Left ventricle myocardium inferior (tissue), 1 donor: ENCODE results near the gene SLC2A10. TPM values are rescaled to one million over a fixed set of nuclear protein-coding genes. Genes with fewer than 3 reads are reported as not detected.

Experiments
- DNase-seq: peaks from one replicate; pipeline ENCODE4 v3.0.0-alpha.2; 2020
- H3K27ac ChIP-seq: fragments of 200-600 bp; replicated peaks from 2 replicates; pipeline ENCODE4 v1.8.0; 2021
- H3K27me3 ChIP-seq: fragments of 200-600 bp; 2 replicates; pipeline ENCODE4 v1.8.0; 2021; ENCODE audit warnings: low read depth
- H3K36me3 ChIP-seq: fragments of 200-600 bp; 2 replicates; pipeline ENCODE4 v1.8.0; 2021
- H3K4me1 ChIP-seq: fragments of 200-600 bp; 2 replicates; pipeline ENCODE4 v1.8.0; 2021
- H3K4me3 ChIP-seq: fragments of 200-600 bp; 2 replicates; pipeline ENCODE4 v1.8.0; 2021; ENCODE audit warnings: mild to moderate bottlenecking, moderate library complexity
- H3K9me3 ChIP-seq: fragments of 200-600 bp; replicated peaks from 2 replicates; pipeline ENCODE4 v1.8.0; 2021
- CTCF ChIP-seq: fragments of 200-600 bp; IDR thresholded peaks from 2 replicates; pipeline ENCODE4 v1.8.0; 2021; ENCODE audit warnings: antibody characterized with exemption, mild to moderate bottlenecking, borderline replicate concordance
- intact Hi-C: fragments of 100-400 bp; cut with micrococcal nuclease; formaldehyde crosslinking; loops from one replicate; pipeline ENCODE4 v1.11.0; 2022
- total RNA-seq: library from RNA; stranded (reverse); fragmentation: NEBNext Ultra II Directional; extraction: Animal tissue kit (Norgen Biotek cat#: 25700); gene quantifications from one replicate; pipeline ENCODE4 v1.2.1, GENCODE V29; 2021
- donor health status: DM: no; HTN: yes; CAD: no; lungs with severe emphysema.

The SLC2A10 gene
- total RNA-seq, 1 donor from 2014 or later: 2.8 TPM

GRCh38 chr20:46742669-46743045 lies 33.2 kb downstream of the SLC2A10 start:
- H3K27me3 ChIP-seq: peaks cover 82% of the 10 kb centered on the region
- no peaks in the 10 kb centered on the region for H3K9me3 ChIP-seq
- H3K27ac ChIP-seq: no peak overlapping the region
- no peaks in the 10 kb centered on the region for H3K36me3 ChIP-seq
- TF ChIP-seq CTCF: no peak
- no peaks in the 10 kb centered on the region for H3K4me1 ChIP-seq
- DNase-seq: no peak
- intact Hi-C loops: no loop called here
- no peak overlapping the region for H3K4me3 ChIP-seq

- peaks cover 83% of the 10 kb centered on the region for H3K27me3 ChIP-seq
Measured at GRCh38 chr20:46743088-46743487, 33.6 kb downstream of the SLC2A10 start.

GRCh38 chr20:46746956-46747526 lies 37.6 kb downstream of the SLC2A10 start:
- TF ChIP-seq CTCF: no peak
- no peak for DNase-seq
- Histone ChIP-seq H3K4me1 (no peaks in the 10 kb centered on the region), H3K36me3 (no peaks in the 10 kb centered on the region), H3K27ac (no peak overlapping the region), H3K9me3 (no peaks in the 10 kb centered on the region), H3K4me3 (no peak overlapping the region), H3K27me3 (peaks cover 85% of the 10 kb centered on the region)
- intact Hi-C loops: no loop called here

More at GRCh38 chr20:46743088-46743487, 33.6 kb downstream of the SLC2A10 start:
- no peaks in the 10 kb centered on the region for H3K36me3 ChIP-seq
- no peaks in the 10 kb centered on the region for H3K4me1 ChIP-seq
- no peak for DNase-seq
- H3K9me3 ChIP-seq: no peaks in the 10 kb centered on the region
- no peak for TF ChIP-seq CTCF
- no peak overlapping the region for H3K4me3 ChIP-seq
- intact Hi-C loops: no loop called here
- no peak overlapping the region for H3K27ac ChIP-seq

- intact Hi-C loops: no loop called here
- Histone ChIP-seq H3K9me3 (no peaks in the 10 kb centered on the region), H3K27me3 (peaks cover 75% of the 10 kb centered on the region), H3K27ac (no peak overlapping the region), H3K4me3 (no peak overlapping the region), H3K4me1 (no peaks in the 10 kb centered on the region), H3K36me3 (no peaks in the 10 kb centered on the region)
- no peak for TF ChIP-seq CTCF
- no peak for DNase-seq
Measured at GRCh38 chr20:46749147-46749546, 39.7 kb downstream of the SLC2A10 start.

GRCh38 chr20:46751856-46752255 lies 42.4 kb downstream of the SLC2A10 start:
- intact Hi-C loops: loop anchor here (10.0 kb wide), 1 partner anchor 403 kb away; no protein-coding TSS in a partner anchor
- no peak overlapping the region for H3K4me3 ChIP-seq
- TF ChIP-seq CTCF: no peak
- no peaks in the 10 kb centered on the region for H3K36me3 ChIP-seq
- DNase-seq: no peak
- H3K27ac ChIP-seq: no peak overlapping the region
- peaks cover 50% of the 10 kb centered on the region for H3K27me3 ChIP-seq
- H3K4me1 ChIP-seq: no peaks in the 10 kb centered on the region
- H3K9me3 ChIP-seq: no peaks in the 10 kb centered on the region
